HCEC 1CT (cell line): ENCODE results near the gene NCCRP1.
"Not testable (repeated sequence)": the region's sequence is repeated elsewhere in the genome, so short reads cannot be mapped to it uniquely, and the experiment has no call there.

Experiments used
- DNase-seq: peaks from one replicate; pipeline ENCODE4 v3.0.0-alpha.2; 2017

Gene NCCRP1

GRCh38 chr19:39211731-39212374, 15.1 kb downstream of the NCCRP1 start:
- peak; percentile 22 for DNase-seq

GRCh38 chr19:39212375-39212742, 15.6 kb downstream of the NCCRP1 start:
- DNase-seq = peak; percentile 5

GRCh38 chr19:39215323-39215722, 18.6 kb downstream of the NCCRP1 start:
- DNase-seq = not testable (repeated sequence)

- DNase-seq = no peak
These were observed 20.3 kb downstream of the NCCRP1 start for GRCh38 chr19:39217094-39217493.

DNA sequence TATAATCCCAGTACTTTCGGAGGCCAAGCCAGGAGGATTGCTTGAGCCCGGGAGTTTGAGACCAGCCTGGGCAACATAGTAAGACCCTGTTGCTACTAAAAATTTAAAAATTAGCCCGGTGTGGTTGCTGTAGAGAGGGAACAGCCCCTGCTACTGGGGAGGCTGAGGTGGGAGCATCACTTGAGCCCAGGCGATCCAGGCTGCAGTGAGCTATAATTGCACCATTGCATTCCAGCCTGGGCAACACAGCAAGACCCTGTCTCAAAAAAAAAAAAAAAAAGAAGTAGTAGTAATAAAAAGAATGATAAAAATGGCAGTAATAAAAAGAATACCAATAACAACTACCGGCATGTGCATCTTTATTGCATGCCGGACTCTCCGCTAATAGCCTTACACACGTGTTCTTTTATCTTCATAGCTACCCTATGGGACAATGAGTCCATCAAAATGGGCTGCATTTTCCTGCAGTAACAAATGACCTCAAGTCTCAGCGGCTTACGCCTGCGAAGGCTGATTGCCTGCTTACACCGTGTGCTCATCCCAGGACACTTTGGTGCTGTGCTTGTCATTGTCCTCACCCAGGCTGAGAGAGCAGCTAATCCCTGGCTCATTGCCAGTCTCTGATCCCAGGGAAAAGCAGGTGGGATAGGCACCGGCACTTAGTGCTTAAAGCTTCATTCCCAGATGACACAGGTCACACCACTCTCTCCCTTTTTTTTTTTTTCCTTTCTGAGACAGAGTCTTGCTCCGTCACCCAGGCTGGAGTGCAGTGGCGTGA, 21.7 kb downstream of the NCCRP1 start:
- DNase-seq = no peak

DNA sequence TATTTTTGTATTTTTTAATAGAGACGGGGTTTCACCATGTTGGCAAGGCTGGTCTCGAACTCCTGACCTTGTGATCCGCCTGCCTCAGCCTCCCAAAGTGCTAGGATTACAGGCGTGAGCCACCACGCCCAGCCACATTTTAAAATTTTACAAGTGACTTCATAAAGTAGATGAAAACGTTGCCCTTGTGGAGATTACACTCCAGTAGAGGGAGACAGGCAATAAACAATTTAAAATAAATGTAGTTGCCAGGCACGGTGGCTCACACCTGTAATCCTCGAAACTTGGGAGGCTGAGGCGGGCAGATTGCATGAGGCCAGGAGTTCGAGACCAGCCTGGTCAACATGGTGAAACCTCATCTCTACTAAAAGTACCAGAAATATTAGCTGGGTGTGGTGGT, 22.3 kb downstream of the NCCRP1 start:
- DNase-seq = not testable (repeated sequence)

- no peak for DNase-seq
These were observed 27.0 kb downstream of the NCCRP1 start for GRCh38 chr19:39223703-39224279.

GRCh38 chr19:39224910-39225309, 28.1 kb downstream of the NCCRP1 start:
- no peak for DNase-seq

GRCh38 chr19:39230096-39230764, 33.5 kb downstream of the NCCRP1 start:
- DNase-seq = no peak

GRCh38 chr19:39232708-39233107, 35.9 kb downstream of the NCCRP1 start:
- DNase-seq = no peak

GRCh38 chr19:39236527-39236926, 39.8 kb downstream of the NCCRP1 start:
- no peak for DNase-seq

- DNase-seq = no peak
These were observed 40.7 kb downstream of the NCCRP1 start for GRCh38 chr19:39237200-39238184.

DNA sequence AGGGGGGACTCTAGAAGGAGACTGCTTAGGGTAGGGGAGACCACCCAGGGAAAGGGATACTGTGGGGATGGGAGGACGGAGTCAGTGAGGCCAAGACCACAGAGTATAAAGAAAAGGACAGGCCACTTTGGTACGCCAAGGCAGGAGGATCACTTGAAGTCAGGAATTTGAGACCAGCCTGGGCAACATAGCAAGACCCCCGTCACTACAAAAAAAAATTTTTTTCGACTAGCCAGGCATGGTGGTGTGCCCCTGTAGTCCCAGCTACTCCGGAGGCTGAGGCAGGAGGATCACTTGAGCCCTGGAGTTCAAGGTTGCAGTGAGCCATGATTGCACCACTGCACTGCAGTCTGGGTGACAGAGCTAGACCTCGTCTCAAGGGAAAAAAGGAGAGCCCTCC, 41.4 kb downstream of the NCCRP1 start:
- no peak for DNase-seq

DNA sequence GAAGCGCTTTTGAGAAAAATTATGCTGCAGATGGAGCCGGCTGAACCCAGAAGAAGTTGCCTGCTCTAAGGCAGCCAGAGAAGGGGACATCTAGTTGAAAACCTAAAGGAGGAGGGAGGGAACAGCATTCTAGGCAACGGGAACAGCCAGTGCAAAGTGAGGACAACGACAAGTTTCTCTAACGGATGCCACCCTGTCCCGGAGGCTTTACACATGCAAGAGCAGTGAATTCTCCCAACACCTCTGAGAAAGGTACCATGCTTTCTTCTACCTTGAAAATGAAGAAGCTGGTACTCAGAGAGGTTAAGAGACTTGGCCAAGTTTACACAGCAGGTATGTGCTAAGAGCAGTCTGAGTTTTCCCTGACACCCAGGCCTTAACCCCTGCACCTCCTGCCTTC, 42.2 kb downstream of the NCCRP1 start:
- no peak for DNase-seq

- DNase-seq = no peak
These were observed 43.7 kb downstream of the NCCRP1 start for GRCh38 chr19:39240421-39240820.

DNA sequence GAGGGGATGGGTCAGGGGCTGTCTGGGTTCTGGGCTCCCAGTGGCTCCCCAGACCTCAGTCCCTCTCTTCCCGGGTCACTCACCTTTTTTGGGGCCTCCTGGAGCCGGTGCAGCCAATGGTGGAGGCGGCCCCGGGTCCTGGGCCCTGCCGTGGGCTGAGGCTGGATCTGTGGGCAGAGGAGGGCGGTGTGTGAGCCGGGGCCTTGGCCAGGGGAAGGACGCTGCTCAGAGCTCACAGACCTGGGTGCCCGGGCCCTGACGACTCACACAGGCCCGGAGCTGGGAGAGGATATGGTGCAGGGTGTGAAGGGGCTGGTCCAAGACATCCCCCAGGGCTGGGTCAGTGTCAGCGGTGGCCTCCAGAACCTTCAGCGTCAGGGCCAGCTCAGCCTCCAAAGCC, 47.0 kb downstream of the NCCRP1 start:
- not testable (repeated sequence) for DNase-seq

DNA sequence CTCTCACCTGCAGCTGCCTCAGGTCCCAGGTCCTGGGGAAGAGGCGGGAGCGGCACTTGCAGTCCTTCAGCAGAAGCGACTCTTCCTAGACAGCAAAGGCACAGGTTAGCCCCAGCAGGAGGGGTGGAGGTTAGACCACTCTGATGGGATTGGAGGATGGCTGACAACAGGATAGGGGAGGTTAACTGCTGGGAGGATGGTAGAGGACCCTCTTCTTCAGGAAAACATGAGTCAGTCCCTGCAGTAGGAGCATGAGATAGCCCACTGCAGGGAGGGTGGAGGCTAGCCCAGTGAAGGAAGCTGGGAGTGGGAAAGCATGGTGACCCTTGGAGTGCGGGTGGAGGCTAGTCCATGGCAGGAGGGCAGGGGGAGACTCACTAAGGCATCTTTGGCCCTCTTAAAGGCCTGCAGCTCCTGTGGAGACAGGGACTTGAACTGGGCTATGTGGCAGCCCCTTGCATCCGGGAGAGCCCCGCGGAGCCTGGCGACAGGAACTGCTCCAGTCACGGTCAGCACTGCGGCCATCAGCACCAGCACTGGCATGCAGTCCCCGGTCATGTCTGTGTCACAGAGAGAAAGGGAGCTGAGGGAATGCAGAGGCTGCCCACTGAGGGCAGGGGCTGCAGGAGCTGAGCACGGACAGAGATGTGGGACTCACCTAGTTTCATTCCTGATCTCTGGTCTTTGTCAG, 47.8 kb downstream of the NCCRP1 start, which contains the start of gene IFNL3:
TSS of gene IFNL3 (minus strand) at position 597 of the 691 bp plus-strand sequence. CDS start at position 558, 39 bp downstream.
- not testable (repeated sequence) for DNase-seq

DNA sequence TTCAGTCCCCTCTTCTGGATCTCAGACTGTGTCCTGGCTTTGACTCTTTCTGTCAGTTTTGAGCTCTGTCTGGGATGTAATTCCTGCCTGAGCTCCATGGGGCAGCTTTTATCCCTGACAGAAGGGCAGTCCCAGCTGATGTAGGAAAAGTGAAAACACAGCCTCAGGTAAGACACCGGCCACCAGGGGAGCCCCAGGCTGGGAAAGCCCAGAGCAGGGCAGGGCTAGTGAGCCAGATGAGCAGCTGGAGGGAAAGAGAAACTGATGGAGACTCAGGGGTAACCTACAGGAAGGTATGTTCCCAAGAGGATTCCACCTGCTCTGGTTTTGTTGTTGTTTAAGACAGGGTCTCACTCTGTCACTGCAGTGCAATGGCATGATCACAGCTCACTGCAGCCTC, 48.4 kb downstream of the NCCRP1 start:
- DNase-seq = not testable (repeated sequence)

DNA sequence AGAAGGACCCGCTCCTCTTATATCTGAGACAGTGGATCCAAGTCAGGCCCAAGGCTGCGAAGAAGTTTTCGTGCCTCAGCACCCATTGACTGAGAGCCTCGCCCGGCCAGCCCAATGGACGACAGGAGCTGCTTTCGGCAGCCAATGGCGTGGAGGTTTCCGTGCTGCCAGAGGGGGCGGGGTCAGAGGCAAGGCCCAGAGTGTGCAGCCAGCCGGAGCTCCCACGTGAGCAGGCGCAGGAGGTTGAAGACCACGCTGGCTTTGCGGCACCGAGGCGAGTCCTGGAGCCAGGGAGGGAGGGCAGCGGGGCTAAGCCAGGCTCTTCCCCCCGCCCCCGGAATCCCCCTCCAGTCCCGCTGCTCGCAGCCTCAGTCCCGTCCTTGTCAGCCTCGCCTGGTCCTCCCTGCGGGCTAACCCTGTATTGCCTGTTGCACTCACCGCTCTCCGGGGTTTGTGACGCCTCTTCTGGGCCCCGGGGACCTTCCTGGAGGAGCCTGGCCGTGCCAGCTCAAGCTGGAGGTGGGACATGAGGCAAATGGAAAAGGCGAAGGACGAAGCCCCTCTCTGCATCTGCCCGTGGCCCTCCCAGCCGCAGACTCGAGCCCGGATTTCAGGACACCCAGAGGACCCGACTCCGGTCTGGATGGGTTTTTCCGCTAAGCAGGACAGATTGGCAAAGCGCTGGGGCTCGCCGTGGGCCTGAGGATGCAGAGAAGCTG, 50.3 kb downstream of the NCCRP1 start:
- DNase-seq = no peak

DNA sequence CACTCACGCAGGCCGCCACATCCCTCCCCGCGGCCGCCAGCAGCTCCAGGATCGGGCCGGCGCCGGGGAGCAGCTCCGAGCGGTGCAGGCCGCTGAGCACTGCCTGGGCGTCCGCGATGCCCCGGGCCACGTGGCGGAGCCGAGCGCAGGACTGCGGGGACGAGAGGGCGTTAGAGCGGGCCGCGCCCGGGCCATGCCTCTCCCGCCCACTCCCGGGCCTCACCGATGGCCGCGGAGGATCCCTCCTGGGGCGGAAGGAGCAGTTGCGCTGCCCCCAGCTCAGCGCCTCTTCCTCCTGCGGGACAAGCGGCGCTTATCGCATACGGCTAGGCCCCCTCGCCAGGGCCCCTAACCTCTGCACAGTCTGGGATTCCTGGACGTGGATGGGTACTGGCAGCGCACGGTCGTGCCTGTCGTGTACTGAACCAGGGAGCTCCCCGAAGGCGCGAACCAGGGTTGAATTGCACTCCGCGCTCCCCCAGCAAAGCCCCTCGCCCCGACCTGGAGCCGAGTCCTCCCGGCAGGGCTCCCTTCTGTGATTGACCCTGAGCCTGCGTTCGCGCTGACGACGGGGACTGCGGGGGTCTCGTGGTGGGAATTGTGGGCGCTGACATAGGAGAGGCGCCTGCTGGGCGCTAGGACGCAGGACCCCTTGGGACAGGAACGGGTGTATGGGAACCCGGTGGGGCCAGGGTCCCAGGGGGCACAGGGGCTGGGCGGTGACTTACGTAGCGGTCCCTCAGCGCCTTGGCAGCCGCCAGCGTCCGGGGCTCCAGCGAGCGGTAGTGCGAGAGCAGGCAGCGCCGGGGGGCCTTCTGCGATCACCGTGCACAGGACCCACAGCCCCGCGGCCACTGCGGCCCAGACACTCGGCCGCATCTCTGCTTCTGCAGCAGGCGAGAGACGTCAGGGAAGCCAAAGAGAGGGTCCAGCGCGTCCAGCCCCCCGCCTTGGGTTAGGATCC, 51.2 kb downstream of the NCCRP1 start:
- no peak for DNase-seq
